SK-N-SH (cell line): ENCODE results near the gene DYRK1A. TPM values are rescaled to one million over a fixed set of nuclear protein-coding genes. Genes with fewer than 3 reads are reported as not detected.

Experiments used
- CTCF ChIA-PET: fragments of 300-600, 350-600 bp; formaldehyde crosslinking; extraction: SDS; loops from one replicate; lab custom pipeline; 2021; lab: Yijun Ruan, JAX
- POLR2A ChIA-PET: fragments of 350-600 bp; sonication (Branson Sonifier 250); formaldehyde crosslinking; extraction: SDS; loops from one replicate; lab custom pipeline; 2020; ENCODE audit warnings: antibody characterized with exemption, inconsistent platforms; lab: Yijun Ruan, JAX
- DNase-seq: peaks from one replicate; pipeline ENCODE4 v3.0.0; 2012
- H2AFZ ChIP-seq: fragments of 200-600 bp; sonication (generic); 2 replicates; pipeline ENCODE4 v1.8.1; 2016; ENCODE audit warnings: antibody characterized with exemption, mild to moderate bottlenecking, low read depth
- H3F3A ChIP-seq: fragments of 200-600 bp; sonication (generic); replicated peaks from 2 replicates; pipeline ENCODE3; 2016; ENCODE audit warnings: antibody characterized with exemption, mild to moderate bottlenecking; ENCODE audit not compliant: insufficient read depth
- H3K27ac ChIP-seq, 2 experiments: fragments of 200-500 bp in 1 of 2; fragments of 200-600 bp in 1 of 2; sonication (Bioruptor generic) in 1 of 2; sonication (generic), shearing (Covaris generic) in 1 of 2; 2 replicates each; pipeline versions ENCODE4 v1.5.1 to v1.6.1; 2014 to 2016; ENCODE audit warnings: low read depth in 2 of 2, inconsistent platforms in 1 of 2, low read length in 1 of 2, mild to moderate bottlenecking in 1 of 2, mixed read lengths in 1 of 2
- H3K27me3 ChIP-seq: fragments of 200-600 bp; sonication (generic), shearing (Covaris generic); 2 replicates; pipeline ENCODE4 v1.6.1; 2016; ENCODE audit warnings: mixed run types; ENCODE audit not compliant: insufficient read depth
- H3K36me3 ChIP-seq, 2 experiments: fragments of 200-500 bp in 1 of 2; fragments of 200-600 bp in 1 of 2; sonication (Bioruptor generic) in 1 of 2; sonication (generic) in 1 of 2; replicated peaks in 1 of 2; 2 replicates each; pipeline versions ENCODE3 to v1.5.1; 2014 to 2016; ENCODE audit warnings: low read length in 1 of 2, mild to moderate bottlenecking in 1 of 2; ENCODE audit not compliant: insufficient read depth in 2 of 2, control insufficient read depth in 1 of 2
- H3K4me1 ChIP-seq, 2 experiments: fragments of 200-500 bp in 1 of 2; fragments of 200-600 bp in 1 of 2; sonication (Bioruptor generic) in 1 of 2; sonication (generic), shearing (Covaris generic) in 1 of 2; 2 replicates each; pipeline versions ENCODE4 v1.5.1 to v1.6.1; 2014 to 2016; ENCODE audit warnings: low read depth in 1 of 2, low read length in 1 of 2, mixed run types in 1 of 2; ENCODE audit not compliant: insufficient read depth in 2 of 2, control insufficient read depth in 1 of 2
- H3K4me2 ChIP-seq: fragments of 200-600 bp; sonication (generic), shearing (Covaris generic); 2 replicates; pipeline ENCODE4 v1.6.1; 2017; ENCODE audit warnings: mixed run types
- H3K4me3 ChIP-seq, 2 experiments: fragments of 200-500 bp in 1 of 2; fragments of 200-600 bp in 1 of 2; sonication (Bioruptor generic) in 1 of 2; sonication (generic), shearing (Covaris generic) in 1 of 2; 2 replicates each; pipeline versions ENCODE4 v1.5.1 to v1.8.1; 2014 to 2016; ENCODE audit warnings: low read depth in 2 of 2, inconsistent platforms in 1 of 2, low read length in 1 of 2, mild to moderate bottlenecking in 1 of 2, mixed read lengths in 1 of 2, moderate library complexity in 1 of 2
- H3K79me2 ChIP-seq: fragments of 200-600 bp; sonication (generic); 2 replicates; pipeline ENCODE4 v1.8.1; 2017; ENCODE audit warnings: mild to moderate bottlenecking; ENCODE audit not compliant: insufficient read depth
- H3K9ac ChIP-seq: fragments of 200-600 bp; sonication (generic); 2 replicates; pipeline ENCODE4 v1.6.1; 2017; ENCODE audit warnings: mixed run types
- H3K9me2 ChIP-seq: fragments of 200-600 bp; sonication (generic); 2 replicates; pipeline ENCODE4 v1.6.1; 2017; ENCODE audit warnings: mixed run types
- H3K9me3 ChIP-seq: fragments of 200-600 bp; sonication (generic); 2 replicates; pipeline ENCODE4 v1.6.1; 2017; ENCODE audit warnings: mixed run types, mild to moderate bottlenecking, moderate library complexity
- H4K20me1 ChIP-seq: fragments of 200-600 bp; sonication (generic); 2 replicates; pipeline ENCODE4 v1.6.1; 2017; ENCODE audit warnings: mild to moderate bottlenecking, mixed run types; ENCODE audit not compliant: insufficient read depth
- EP300 ChIP-seq, 2 experiments: IDR thresholded peaks; 2 replicates each; pipeline versions ENCODE4 v1.4.0 to v1.6.1; 2012; ENCODE audit warnings: borderline replicate concordance in 1 of 2, low read depth in 1 of 2, low read length in 1 of 2
- EZH2phosphoT487 ChIP-seq: fragments of 200-600 bp; sonication (generic); IDR thresholded peaks from 2 replicates; pipeline ENCODE4 v1.6.1; 2017; ENCODE audit warnings: low read depth, mixed run types, mild to moderate bottlenecking, antibody characterized with exemption, moderate library complexity, borderline replicate concordance
- FOSL2 ChIP-seq: IDR thresholded peaks from 2 replicates; pipeline ENCODE4 v1.4.0; 2012; ENCODE audit warnings: low read depth, mild to moderate bottlenecking, moderate library complexity, borderline replicate concordance
- FOXJ3 ChIP-seq: sonication (generic); formaldehyde crosslinking; IDR thresholded peaks from 2 replicates; pipeline ENCODE4 v1.5.1; 2020; ENCODE audit warnings: mild to moderate bottlenecking, missing genetic modification reagents
- FOXM1 ChIP-seq: IDR thresholded peaks from 2 replicates; pipeline ENCODE4 v1.4.0; 2012; ENCODE audit warnings: low read depth, mild to moderate bottlenecking
- GABPA ChIP-seq: IDR thresholded peaks from 2 replicates; pipeline ENCODE4 v1.4.0; 2012; ENCODE audit warnings: low read depth, mild to moderate bottlenecking
- GATA2 ChIP-seq: sonication (generic); formaldehyde crosslinking; IDR thresholded peaks from 2 replicates; pipeline ENCODE4 v1.5.0; 2020; ENCODE audit warnings: mild to moderate bottlenecking, missing genetic modification reagents
- JUND ChIP-seq: IDR thresholded peaks from 2 replicates; pipeline ENCODE4 v1.4.0; 2012
- MEF2A ChIP-seq: IDR thresholded peaks from 2 replicates; pipeline ENCODE4 v1.4.0; 2012; ENCODE audit warnings: low read depth, borderline replicate concordance
- RCOR1 ChIP-seq: fragments of 150-350 bp; IDR thresholded peaks from 2 replicates; pipeline ENCODE4 v1.6.1; 2017; ENCODE audit warnings: antibody characterized with exemption, low read length
- TAF1 ChIP-seq: IDR thresholded peaks from 2 replicates; pipeline ENCODE4 v1.6.1; 2012; ENCODE audit warnings: low read depth, mild to moderate bottlenecking, low read length, moderate library complexity, borderline replicate concordance
- YY1 ChIP-seq: IDR thresholded peaks from 2 replicates; pipeline ENCODE4 v1.4.0; 2012; ENCODE audit warnings: low read depth, mild to moderate bottlenecking
- WGBS: methylation state at CpG from one replicate; pipeline ENCODE4 v1.1.6; 2017; ENCODE audit warnings: low lambda C conversion rate; 5-methylcytosine and 5-hydroxymethylcytosine counted together
- polyA plus RNA-seq, 3 experiments: library from polyadenylated mRNA; depleted of rRNA; stranded (reverse); fragments of >200 nt; gene quantifications; 2 replicates each; pipeline ENCODE4 v1.2.3, GENCODE V29; 2012
- TF ChIP-seq, protein P1 (sequence below): IDR thresholded peaks from 2 replicates; pipeline ENCODE4 v1.6.1; 2012; ENCODE audit warnings: mild to moderate bottlenecking, low read depth, low read length, moderate library complexity
- TF ChIP-seq, protein P2 (sequence below): fragments of 150-350 bp; IDR thresholded peaks from 2 replicates; pipeline ENCODE4 v1.6.1; 2016; ENCODE audit warnings: mild to moderate bottlenecking, low read depth, low read length

Gene DYRK1A
- polyA plus RNA-seq, 1 of the 3 experiments (the other 2 are of a cell fraction): 19.3 TPM

DNA sequence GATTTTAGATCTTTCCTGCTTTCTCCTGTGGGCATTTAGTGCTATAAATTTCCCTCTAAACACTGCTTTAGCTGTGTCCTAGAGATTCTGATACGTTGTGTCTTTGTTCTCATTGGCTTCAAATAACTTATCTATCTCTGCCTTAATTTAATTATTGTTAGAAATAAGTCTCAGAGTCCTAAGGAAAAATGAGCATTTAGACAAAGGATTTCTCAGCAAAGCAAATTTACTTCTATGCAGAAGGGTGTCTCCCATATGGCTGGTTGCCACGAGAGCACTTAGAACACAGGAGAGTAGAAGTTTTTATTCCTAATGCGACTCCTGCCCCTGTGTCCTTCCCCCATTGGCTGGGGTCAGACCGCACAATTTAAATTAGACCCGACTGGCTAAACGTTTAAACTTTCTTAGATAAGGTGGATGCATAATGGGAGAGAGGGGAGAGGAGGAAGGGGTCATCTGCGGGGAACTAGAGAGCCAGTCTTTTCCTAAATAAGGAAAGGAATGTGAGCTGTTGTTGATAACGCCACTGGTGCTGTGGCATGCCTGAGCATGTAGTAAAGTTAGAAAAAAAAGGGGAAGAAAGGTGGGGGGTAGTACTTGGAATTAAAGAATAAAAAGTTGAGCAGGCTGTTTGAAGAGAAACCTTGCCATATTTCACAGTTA is 170.2 kb downstream of the DYRK1A start:
- H3K27me3 ChIP-seq: no peaks in the 10 kb centered on the region
- no peak overlapping the region for H2AFZ ChIP-seq
- TF ChIP-seq, protein P1, sequence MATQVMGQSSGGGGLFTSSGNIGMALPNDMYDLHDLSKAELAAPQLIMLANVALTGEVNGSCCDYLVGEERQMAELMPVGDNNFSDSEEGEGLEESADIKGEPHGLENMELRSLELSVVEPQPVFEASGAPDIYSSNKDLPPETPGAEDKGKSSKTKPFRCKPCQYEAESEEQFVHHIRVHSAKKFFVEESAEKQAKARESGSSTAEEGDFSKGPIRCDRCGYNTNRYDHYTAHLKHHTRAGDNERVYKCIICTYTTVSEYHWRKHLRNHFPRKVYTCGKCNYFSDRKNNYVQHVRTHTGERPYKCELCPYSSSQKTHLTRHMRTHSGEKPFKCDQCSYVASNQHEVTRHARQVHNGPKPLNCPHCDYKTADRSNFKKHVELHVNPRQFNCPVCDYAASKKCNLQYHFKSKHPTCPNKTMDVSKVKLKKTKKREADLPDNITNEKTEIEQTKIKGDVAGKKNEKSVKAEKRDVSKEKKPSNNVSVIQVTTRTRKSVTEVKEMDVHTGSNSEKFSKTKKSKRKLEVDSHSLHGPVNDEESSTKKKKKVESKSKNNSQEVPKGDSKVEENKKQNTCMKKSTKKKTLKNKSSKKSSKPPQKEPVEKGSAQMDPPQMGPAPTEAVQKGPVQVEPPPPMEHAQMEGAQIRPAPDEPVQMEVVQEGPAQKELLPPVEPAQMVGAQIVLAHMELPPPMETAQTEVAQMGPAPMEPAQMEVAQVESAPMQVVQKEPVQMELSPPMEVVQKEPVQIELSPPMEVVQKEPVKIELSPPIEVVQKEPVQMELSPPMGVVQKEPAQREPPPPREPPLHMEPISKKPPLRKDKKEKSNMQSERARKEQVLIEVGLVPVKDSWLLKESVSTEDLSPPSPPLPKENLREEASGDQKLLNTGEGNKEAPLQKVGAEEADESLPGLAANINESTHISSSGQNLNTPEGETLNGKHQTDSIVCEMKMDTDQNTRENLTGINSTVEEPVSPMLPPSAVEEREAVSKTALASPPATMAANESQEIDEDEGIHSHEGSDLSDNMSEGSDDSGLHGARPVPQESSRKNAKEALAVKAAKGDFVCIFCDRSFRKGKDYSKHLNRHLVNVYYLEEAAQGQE: no peak
- TF ChIP-seq FOXJ3 (CRISPR knock-in tag): no peak
- no peak for TF ChIP-seq EZH2phosphoT487
- TF ChIP-seq GABPA: no peak
- no peak for TF ChIP-seq EP300 (IDR thresholded peaks at IDR 0.05; ENCODE audit: borderline replicate concordance in 1 of 2, low read depth in 1 of 2, low read length in 1 of 2)
- ChIA-PET POLR2A (no interaction called here), CTCF (no interaction called here)
- H3K36me3 ChIP-seq: no peaks in the 10 kb centered on the region
- peaks cover 3% of the 10 kb centered on the region for H3F3A ChIP-seq
- no peaks in the 10 kb centered on the region for H3K9me3 ChIP-seq
- H3K27ac ChIP-seq: no peak overlapping the region
- no peak overlapping the region for H3K4me3 ChIP-seq
- DNase-seq: no peak
- peaks cover 0 to 5% of the 10 kb centered on the region in 2 experiments; a peak in 1 of 4 replicates for H3K4me1 ChIP-seq
- no peaks in the 10 kb centered on the region for H4K20me1 ChIP-seq
- no peak overlapping the region for H3K4me2 ChIP-seq
- H3K9ac ChIP-seq: no peak overlapping the region
- H3K9me2 ChIP-seq: no peaks in the 10 kb centered on the region
- WGBS: 37% methylated on average over 8 of the region's 8 CpGs
- no peaks in the 10 kb centered on the region for H3K79me2 ChIP-seq

DNA sequence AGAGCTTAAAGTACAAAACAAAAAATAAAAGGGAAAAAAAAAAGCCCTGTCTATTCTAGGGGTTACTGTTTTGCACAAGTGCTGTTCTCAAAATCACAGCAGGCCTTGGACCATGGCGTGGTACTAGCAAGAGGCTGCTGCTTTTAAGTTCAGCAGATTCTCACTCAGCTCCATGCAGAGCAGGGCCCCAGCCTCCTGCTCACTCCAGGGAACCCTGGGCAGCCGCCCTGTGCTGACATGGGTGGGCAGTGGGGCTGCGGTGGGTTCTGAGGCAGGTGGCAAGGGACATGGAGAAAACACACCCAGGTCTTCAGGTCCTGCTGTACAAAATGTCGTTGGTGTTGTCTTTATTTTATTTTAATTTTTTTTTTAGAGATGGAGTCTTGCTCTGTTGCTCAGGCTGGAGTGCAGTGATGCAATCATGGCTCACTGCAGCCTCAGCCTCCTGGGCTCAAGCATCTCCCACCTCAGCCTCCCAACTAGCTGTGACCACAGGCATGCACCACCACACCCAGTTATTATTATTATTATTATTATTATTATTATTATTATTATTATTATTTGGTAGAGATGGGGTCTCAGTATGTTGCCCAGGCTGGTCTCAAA is 170.9 kb downstream of the DYRK1A start:
- peaks cover 3% of the 10 kb centered on the region for H3F3A ChIP-seq
- H3K79me2 ChIP-seq: no peaks in the 10 kb centered on the region
- no peaks in the 10 kb centered on the region for H4K20me1 ChIP-seq
- peaks cover 5% of the 10 kb centered on the region for H3K9me3 ChIP-seq
- H3K4me1 ChIP-seq: peaks cover 0 to 4% of the 10 kb centered on the region in 2 experiments; a peak in 1 of 4 replicates
- no peak overlapping the region for H3K4me3 ChIP-seq
- TF ChIP-seq MEF2A: no peak
- no peak for TF ChIP-seq RCOR1
- no peak for TF ChIP-seq JUND
- TF ChIP-seq FOSL2: no peak
- TF ChIP-seq YY1: no peak
- TF ChIP-seq, protein P2, sequence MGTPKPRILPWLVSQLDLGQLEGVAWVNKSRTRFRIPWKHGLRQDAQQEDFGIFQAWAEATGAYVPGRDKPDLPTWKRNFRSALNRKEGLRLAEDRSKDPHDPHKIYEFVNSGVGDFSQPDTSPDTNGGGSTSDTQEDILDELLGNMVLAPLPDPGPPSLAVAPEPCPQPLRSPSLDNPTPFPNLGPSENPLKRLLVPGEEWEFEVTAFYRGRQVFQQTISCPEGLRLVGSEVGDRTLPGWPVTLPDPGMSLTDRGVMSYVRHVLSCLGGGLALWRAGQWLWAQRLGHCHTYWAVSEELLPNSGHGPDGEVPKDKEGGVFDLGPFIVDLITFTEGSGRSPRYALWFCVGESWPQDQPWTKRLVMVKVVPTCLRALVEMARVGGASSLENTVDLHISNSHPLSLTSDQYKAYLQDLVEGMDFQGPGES: no peak
- TF ChIP-seq TAF1: no peak
- TF ChIP-seq FOXM1: no peak
- TF ChIP-seq GATA2 (CRISPR knock-in tag): no peak
- H3K9me2 ChIP-seq: no peaks in the 10 kb centered on the region
- 46% methylated on average over 4 of the region's 4 CpGs for WGBS
- CTCF ChIA-PET: no interaction called here
- H3K27ac ChIP-seq: no peak overlapping the region
- H2AFZ ChIP-seq: no peak overlapping the region
- DNase-seq: no peak
- no peaks in the 10 kb centered on the region for H3K27me3 ChIP-seq
- no peaks in the 10 kb centered on the region for H3K36me3 ChIP-seq
- POLR2A ChIA-PET: no interaction called here
- H3K4me2 ChIP-seq: no peak overlapping the region
- H3K9ac ChIP-seq: no peak overlapping the region
